GM21717 (cell line): ENCODE data around the gene ZNF214.
"Not testable (repeated sequence)": the region's sequence is repeated elsewhere in the genome, so short reads cannot be mapped to it uniquely, and the experiment has no call there.

Source experiments
- ATAC-seq: cut with Tn5 transposase; IDR thresholded peaks from one replicate; pipeline ENCODE4 v1.9.1; 2021; ENCODE audit warnings: mild to moderate bottlenecking, moderate library complexity; ENCODE audit not compliant: unreplicated experiment

Gene ZNF214

DNA sequence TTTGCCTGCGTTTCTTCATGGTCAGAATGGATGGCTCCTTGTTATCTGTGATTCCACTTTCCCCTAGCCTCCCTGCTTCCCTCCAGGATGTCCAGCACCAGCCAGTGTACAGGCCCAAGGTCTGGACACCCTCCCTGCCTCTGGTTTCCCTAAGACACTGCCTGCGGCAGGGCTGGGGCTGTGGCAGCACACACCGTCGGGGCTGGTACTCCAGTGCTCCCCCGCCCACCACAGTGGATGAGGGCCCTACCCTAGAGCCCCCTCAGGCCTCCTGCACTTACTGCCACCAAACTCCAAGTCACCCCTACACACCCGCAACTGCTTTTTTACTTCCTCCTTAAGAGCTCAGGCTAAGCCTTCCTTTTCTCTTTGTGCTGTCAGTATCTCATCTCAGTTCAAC lies 28.9 kb downstream of the ZNF214 start:
- ATAC-seq = no peak

DNA sequence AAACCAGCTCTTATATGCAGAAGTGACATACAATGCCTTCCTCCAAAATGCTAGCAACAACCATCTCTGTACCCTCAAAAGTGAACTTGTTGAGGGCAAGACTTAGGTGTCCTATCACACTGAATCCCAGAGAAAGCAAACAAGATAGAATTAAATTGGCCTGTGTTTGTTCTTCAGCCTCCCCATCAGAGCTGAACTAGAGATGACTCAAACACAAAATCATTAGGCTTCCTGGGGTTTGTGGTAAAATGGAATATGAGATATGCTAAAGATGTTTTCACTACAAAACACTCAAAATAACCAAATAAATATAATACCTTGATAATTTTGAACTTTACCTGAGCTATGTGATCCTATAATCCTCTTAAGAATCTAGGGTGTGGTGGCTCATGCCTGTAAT lies 31.6 kb downstream of the ZNF214 start:
- no peak for ATAC-seq

DNA sequence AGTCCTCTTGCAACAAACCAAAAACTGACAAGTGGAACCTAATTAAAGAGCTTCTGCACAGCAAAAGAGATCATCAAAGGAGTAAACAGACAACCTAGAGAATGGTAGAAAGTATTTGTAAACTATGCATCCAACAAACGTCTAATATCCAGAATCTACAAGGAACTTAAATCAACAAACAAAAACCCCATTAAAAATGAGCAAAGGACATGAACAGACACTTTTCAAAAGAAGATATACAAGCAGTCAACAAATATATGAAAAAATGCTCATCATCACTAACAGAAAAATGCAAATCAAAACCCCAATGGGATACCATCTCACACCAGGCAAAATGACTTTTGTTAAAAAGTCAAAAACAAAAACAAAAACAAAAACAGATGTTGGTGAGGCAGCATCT lies 33.7 kb downstream of the ZNF214 start:
- ATAC-seq = no peak

DNA sequence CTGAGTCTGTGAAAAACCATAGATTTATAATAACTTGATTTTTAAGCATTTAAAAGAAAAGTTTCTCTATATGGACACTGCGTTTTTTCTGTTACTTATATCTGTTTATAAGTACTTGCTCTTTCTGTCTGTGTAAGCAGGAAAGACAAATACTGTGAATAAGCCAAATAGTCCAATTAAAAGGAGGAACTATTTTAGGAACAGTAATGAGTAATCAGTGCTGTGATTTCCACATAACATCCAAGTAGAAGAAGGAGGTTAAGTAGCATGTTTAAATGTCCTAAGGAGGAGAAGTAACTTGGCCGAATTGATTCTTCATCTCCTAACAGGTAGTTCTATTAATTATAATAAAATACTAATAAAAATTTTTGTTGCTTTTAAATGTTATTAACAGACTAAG lies 40.8 kb downstream of the ZNF214 start:
- ATAC-seq = no peak

GRCh38 chr11:6969854-6970253 lies 50.3 kb downstream of the ZNF214 start:
- ATAC-seq = not testable (repeated sequence)

- no peak for ATAC-seq
Observed at GRCh38 chr11:6968816-6969215, 51.3 kb downstream of the ZNF214 start.

DNA sequence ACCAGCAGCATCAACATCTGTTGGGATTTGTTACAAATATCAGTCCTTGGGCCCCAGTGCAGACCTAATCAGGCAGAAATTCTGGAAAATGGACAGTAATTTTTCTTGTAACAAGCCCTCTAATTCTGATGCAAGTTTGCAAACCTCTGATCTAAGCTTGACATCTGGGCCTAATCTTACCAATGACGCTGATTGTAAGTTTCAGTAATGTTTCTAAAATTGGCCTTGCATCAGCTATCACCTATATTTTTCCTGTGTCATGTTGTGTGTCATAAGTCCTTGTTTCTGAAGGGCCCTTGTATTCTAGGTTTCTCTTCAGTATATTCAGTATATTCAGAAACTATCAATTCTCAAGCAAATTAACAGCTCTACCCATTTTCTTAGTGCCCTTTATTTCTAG lies 57.5 kb downstream of the ZNF214 start:
- ATAC-seq = no peak

DNA sequence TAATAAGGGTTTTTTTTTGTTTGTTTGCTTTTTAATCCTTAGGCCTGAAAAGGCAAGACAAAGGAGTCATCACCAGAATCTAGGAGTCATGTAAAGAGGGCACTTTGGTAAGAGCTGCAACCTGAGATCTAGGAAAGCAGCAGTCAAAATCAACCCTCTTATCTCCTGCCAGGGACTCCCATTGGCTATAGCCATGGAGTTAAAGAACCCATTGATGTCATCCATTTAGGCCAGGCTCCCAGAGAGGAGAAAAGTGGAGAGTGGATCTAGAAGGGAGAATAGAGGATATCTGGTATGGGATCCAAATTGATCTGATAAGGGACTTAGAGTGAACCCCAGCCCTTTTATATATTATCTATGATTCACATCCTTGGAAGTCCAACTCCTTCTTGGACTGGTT lies 58.0 kb downstream of the ZNF214 start:
- no peak for ATAC-seq

- ATAC-seq = not testable (repeated sequence)
Observed at GRCh38 chr11:6954248-6954647, 65.9 kb downstream of the ZNF214 start.
